HG02938 (cell line): Measurements from ENCODE around the gene NABP2.
"Not testable (repeated sequence)": the region's sequence is repeated elsewhere in the genome, so short reads cannot be mapped to it uniquely, and the experiment has no call there.

Source experiments
- ATAC-seq: cut with Tn5 transposase; IDR thresholded peaks from one replicate; pipeline ENCODE4 v1.9.1; 2021; ENCODE audit warnings: mild to moderate bottlenecking, moderate library complexity; ENCODE audit not compliant: unreplicated experiment

NABP2 gene

DNA sequence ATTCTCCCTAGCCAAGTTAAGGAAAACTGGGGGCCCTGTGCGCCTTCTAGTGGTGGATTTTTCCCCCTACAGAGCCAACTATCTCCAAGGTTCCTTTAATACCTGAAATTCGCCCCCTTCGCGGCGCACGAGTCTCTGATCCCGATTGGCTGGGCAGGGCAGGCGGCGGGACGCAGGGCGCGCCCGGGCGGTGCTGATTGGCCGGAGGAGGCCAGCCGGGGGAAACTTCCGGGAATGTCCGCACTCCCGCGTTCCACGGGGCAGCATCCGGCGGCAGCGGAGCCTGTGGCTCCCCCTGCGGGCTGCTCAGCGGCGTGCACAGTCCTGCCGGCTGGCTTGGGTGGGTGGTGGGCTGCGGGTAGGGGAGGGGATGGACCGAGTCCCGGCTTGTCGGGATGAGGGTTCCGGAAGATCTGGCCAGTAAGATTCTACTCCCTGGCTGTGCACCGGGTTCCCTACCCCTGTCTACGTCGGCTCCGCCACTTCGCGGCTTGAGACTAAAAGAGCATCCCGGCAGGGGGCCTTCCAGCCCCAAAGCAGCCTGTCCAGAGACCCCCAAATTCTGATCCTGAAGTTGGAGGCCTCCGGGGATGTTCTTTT is at the start of gene NABP2:
Gene NABP2 (plus strand): TSS at position 241 of the 600 bp plus-strand sequence. CDS start 515 bp downstream, outside the sequence.
- ATAC-seq = peak; percentile 63

DNA sequence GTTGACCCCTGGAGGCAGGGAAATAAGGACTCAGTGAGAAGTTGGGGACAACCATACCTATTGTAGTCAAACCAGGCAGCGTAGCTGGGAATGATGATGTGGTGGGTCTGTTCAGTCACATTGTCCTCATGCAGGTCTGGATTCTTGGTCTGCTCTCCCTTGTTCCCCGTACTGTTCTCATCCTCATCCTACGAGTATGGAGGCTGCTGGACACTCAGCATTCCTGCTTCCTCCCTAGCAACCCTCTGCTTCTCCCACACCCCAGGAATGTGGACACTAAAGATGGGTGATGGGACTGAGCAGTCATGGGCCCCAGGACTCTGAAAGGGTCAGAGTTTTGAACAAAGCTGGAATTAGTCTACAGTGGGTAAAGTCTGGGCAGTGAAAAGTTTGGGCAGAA is 45.8 kb upstream of the NABP2 start:
- ATAC-seq = no peak

DNA sequence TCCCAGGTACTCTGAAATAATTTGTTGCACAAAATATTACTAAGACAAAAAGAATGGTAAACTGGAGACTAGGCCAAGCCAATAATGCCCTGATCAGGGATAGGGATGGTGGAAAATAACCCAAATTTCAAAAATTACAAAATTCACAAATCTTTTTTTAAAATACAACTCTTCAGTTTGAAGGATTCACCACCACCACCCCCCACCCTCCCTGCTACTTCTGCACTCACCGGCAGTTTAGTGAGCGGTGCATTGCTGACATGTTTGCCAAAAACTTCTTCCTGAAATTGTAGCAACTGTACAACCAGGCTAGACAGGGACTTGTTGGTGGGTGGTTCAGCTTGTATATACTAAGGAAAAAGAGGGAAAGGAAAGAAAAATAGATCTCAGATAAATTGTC is 37.2 kb upstream of the NABP2 start:
- no peak for ATAC-seq

DNA sequence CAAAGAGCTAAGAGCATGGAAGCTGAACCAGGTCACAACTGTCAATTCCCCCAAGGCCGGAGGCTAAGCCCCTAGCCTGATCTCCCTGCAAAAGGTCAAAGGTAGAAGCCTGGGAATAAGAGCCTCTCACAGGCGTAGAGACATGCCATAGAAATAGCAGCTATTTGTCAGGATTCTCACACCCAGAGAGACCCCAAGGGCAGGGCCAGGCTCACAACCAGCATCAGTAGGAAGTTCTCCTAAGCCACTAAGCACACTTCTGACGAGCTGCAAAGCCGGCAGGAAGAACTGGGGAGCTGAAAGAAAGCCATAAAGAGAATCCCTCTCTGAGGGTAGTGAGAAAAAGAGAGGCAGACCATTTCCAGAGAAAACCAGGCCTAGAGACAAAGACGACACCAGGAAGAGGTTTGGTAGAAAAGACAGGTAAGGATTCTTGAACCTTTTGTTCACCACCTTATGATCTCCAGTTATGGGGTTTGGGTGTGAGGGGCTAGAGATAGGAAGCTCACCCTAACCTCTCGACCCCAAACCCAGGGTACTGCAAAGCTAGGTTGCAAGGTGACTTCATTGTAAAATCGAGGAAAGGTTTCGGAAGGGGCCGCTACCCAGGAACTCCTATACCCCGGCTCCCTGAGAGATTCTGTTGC is 35.9 kb upstream of the NABP2 start:
- ATAC-seq = no peak

DNA sequence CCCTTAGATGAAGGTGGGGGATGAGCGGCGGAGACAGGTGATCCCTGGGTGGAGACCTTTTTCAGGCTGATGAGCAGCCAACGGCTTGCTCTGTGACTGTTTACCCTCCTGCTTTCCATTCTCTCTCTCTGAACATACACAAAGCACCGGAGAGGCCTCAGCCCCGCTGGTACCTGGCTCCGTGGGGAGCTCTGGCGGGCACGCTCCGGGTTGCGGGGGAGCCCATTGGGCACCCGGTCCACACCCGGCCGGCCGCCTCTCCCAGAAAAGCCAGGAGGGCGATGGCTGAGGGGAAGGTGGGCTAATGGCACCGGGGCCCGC is 35.4 kb upstream of the NABP2 start:
- no peak for ATAC-seq

DNA sequence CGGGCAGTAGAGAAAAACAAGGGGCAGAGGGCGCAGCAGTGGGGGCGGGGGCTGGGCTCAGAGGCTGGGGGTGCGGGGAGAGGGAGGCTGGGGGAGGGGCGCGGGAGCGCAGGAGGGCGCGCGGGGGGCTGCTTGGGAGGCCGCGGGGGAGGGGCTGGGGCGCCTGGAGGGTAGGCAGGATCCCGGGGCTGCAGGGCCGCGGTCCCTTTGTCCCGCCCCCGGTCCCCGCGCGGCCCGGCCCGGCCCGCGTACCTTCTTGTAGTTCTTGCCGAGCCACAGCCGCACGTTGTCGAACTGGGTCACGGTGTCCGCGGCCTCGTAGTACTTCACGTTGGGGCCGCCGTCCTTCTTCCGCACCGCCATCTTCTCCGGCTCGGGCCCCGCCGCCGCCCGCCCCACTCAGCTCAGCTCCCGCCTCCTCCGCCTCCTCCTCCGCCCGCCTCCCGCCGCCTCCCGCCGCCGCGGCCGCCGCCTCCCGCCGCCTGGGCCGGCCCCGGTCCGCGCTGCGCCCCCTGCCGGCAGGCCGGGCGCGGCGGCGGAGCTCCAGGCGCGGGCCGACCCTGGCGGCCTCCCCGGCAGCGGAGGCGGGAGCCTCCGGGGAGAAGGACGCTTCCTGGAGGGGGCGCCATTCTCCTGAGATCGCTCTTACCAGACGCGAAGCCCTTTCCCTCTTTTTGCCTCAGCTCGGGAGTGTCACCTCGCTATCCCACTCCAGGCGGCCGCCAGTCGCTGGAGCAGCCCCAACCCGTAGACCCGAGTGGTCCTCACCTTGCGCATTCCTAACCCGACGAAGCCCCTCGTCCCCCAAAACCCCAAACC is 34.8 kb upstream of the NABP2 start, which contains the start of gene SMARCC2:
Gene SMARCC2 (minus strand): TSS at position 385 of the 819 bp plus-strand sequence. CDS start 22 bp downstream, at position 363.
- ATAC-seq = peak; percentile 53

DNA sequence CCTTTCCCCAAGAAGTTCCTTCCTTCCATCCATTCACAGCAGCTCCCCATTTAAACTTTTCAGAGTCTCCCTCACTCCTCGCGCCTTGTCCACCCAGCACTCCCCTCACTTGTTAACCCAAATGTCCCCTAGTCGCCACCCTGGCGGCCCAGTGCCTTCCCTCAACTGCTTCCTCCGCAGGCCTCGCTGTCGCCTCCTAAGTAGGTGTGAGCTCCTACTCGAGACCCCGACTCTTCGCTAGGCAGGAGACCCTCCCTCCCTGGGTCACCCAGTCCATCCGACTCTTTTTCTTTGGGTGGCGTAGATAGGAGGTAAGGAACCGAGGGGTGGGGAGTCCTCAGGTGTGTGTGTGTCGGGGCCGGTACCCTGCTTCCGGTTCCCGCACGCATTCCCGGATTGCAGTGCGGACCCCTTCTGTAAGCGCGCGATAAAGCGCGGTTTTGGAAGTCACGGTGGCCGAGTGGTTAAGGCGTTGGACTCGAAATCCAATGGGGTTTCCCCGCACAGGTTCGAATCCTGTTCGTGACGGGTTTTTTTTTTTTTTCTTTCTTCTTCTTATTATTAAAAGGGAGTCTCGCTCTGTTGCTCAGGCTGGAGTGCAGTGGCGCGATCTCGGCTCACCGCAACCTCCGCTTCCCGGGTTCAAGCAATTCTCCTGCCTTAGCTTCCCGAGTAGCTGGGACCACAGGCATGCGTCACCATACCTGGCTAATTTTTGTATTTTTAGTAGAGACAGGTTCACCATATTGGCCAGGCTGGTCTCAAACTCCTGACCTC is 34.0 kb upstream of the NABP2 start:
- peak; percentile 34 for ATAC-seq

DNA sequence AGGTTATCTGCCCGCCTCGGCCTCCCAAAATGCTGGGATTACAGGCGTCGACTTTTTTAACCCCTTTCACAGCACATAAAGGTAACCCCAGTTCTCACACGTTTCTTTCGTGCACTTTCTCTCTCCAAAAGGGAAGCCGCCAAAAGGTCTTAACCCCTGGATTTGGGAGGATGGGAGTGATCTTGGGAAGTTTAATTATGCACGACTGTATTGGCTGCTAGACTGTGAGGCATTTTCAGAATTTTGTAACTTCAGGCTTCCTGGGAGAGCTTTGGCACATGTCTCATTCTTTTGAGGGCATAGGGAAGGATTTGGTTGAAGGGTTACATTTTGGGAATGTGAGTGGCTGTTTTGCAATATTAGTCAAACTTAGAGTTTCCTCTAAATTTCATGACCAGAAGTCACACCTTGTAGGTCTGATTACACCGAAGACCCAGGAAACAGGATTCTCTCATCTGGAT is 33.4 kb upstream of the NABP2 start:
- no peak for ATAC-seq

DNA sequence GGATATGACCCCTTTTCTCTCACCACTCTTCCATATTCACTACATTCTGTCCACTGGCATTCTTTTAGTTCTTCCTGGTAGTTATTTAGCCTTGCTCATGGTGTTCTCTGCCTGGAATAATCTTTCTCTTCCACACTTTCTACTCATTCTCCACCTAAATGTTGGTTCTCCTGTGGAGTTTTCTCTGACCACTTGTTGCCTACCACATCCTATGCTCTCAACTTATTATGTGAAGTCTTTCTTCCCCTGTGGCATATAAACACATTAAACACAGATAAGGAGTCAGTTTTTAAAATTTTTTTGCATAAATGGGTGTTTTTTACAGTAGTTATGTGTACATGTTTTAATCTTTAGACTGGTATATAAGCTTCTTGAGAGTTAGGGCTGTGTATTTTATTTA is 31.6 kb upstream of the NABP2 start:
- ATAC-seq = no peak

DNA sequence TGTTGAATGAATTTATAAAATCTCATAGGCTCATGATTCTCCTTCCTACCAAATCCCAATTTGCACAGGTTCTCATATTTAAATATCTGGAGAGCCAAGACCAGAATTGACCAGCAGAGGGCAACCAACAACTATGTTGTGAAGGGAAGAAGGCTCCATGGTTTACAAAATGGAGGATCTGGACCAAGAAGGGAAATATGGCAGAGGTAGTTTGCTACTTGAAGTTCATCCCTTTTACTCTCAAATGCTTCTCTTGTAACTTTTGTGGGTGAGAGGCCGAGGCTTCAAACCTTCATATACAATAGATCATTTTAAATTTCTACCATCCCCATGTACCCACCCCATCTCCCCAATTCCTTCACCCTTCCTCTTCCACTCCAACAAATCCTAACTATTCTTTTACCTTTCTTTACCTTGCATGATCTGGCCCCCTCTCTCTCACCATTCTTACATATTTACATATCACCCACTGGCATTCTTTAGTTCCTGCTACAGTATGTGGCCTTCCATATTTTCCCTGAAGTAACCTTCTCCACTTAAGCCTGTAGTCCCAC is 31.0 kb upstream of the NABP2 start:
- no peak for ATAC-seq

DNA sequence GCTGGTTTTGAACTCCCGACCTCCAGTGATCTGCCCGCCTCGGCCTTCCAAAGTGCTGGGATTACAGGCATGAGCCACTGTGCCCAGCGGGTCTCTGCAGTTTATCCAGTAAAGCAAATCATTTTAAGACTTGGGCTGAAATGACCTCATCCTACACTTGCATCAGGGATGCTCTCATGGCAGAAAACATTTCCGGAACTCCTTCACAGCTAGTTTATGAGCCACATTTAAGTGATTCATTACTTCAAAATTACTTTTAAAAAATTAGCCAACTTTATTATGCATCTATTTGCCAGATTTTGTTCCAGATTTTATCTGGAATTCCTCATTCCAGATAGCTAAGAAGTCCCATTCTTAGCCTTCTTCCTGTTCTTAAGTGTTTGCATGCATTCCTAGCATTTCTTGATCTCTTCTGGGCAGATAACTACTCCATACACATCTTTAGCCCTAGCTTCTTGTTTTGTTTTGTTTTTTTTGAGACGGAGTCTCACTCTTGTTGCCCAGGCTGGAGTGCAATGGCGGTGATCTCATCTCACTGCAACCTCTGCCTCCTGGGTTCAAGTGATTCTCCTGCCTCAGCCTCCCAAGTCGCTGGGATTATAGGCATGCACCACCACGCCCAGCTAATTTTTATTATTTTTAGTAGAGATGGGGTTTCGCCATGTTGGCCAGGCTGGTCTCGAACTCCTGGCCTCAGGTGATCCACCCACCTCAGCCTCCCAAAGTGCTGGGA is 27.2 kb upstream of the NABP2 start:
- not testable (repeated sequence) for ATAC-seq

DNA sequence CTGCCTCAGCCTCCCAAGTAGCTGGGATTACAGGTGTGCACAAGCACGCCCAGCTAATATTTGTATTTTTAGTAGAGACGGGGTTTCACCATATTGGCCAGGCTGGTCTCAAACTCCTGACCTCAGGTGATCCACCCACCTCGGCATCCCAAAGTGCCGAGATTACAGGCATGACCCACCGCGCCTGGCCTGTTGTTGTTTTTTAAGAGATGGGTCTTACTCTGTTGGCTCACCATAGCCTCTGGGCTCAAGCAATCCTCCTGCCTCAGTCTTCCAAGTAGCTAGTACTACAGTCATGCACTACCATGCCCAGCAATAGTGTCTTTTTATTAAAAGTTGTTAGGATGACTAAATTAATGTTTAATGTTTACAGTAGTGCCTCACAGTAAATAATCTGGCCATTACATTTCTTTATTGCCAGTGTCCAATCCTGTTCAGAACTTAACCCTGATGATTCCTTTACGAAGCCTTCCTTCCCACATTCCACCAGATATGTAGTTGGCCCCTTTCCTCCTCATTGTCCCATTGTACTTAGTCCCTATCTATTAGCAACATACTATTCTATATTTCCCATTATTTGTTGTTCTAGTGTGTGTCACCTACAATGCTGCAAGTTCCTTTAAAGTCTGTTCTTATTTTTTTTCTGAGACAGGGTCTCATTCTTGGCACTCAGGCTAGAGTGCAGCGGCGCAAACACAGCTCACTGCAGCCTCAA is 26.1 kb upstream of the NABP2 start:
- ATAC-seq = no peak

DNA sequence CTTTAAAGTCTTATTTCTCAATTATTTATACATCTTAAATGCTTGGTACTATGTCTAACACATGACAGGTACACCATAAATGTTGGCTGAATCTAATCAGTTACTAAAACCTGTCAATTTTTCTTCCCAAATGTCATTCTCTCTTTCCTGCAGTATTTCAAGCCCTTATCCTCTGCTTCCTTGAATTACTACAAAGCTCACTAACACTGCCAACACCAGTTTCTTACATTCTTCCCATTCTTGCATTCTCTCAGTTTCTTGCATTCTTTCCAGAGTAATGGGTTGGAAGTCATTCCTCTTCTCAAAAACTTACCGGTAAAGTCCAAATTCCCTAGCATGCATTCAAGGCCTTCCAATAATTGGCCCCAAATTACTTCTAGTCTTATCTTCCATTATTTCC is 25.3 kb upstream of the NABP2 start:
- no peak for ATAC-seq

DNA sequence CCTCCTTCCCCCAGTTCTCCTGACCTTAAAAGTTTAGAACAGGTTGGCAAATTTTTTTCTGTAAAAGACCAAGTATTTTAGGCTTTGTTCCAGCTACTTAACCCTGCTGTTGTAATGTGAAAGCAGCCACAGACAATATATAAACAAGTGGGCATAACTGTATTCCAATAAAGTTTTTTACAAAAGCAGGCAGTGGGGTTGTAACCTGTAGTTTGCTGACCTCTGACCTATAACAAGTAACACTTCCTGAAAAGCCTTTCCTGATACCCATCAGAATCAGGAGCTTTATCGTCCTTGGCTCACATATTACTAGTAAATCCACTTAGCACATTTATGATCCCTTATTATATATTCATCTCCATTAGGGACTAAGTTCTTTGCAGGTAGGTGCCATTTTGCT is 21.8 kb upstream of the NABP2 start:
- ATAC-seq = no peak

DNA sequence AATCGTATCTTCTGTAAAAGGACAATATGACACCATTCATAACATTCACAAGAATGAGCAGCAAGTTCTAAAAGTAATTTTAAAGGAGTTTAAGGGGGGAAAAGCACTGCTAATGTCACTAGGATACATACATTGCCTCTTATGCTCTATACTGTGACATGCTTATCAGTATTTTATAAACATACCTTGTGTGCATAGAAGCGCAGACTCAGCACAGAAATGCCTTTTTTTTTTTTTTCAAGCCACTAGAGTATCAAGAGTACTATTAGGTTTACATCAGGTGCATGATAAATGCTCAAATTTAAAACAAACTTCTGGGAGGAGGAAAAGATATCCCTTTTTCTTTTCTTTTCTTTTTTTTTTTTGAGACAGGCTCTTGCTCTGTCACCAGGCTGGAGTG is 21.3 kb upstream of the NABP2 start:
- no peak for ATAC-seq

DNA sequence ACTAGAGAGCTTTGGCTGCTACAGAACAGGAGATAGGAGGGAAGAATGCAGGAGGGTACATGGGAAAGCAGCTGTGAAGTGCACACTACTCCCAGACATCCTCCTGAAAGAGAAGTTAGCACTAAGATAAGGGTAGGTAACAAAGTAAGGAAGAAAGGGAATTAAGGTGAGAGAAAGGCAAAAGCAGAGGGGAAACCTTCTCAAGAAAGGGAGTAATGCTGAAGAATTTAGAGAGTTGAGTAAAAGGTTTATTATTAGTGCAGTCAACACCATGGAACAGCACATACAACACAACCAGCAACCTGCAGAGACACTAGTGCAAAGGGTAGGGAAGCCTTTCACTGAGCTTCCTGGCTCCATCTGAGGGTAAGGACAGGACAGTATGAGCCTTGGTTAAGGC is 19.9 kb upstream of the NABP2 start:
- ATAC-seq = no peak

DNA sequence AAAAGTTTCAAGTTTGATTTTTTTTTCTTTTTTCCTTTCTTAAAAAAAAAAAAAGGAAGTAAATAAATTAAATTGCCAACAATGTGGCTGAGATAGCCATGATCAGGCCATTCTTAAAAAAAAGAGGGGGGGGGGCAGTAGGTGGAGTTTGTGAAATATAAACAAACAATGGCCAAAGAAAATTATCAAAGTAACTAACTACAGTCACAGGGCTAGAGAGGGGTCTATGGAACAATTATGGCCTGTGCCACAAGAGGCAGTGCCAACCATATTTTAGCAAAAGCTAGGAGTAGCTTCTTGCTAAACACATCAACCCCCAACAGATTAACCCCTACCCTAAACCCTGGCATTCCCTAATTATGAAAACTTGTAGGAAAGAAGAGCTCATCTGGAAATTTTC is 18.7 kb upstream of the NABP2 start:
- no peak for ATAC-seq

DNA sequence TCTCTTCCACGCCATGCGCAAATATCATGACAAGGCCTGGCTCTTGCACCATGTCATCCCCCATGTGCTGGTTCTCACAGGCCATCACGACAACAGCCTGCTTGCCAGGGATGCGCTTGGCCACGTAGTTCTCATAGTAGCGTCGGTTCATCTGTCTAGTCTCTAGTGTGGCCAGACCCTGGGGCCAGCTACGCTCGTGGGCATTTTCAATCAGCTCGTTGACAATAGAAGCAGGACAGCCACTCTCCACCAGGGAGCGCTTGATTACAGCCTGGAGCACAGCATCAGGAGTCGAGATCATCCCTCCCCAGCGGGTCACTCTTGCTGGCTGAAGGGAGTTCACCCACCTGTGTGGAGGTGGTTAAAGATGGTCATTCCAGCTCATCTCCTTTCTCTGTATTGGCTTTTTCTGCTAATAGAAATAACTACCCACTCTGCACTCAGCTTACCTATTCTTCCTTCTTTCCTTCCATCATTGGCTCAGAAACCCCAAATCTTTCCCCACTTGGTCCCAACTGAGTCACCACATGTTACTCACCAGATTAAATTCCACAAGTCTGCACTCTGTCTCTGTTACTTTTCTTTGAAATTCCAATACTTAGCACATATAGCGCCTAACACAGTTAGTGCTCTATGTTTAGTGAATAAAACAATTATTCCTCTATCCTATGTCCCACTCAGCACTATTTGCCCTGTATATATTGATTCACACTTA is 17.5 kb upstream of the NABP2 start:
- ATAC-seq = no peak

DNA sequence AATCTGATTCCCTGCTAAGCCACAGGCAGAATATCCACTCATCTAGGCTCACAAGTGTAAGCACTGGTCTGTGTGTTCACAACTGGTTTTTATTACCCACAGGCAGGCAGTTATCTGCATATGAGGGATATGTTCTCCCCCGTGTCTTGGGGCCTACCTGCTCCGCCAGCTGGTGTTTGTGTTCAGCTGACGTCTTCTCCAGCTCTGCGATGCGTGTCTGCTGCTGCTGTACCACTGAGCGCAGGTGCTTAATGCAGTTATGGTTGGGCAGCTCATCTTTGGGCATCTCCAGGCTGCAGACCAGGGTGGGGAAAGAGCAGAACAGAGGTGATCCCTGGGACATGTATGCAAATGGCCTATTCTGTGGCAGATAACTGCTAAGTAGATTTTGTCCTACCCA is 16.1 kb upstream of the NABP2 start:
- ATAC-seq = no peak
